HL-60 (cell line): ENCODE data around the gene GNAI1.

Experiments
- DNase-seq, 2 experiments: peaks; one replicate each; pipeline ENCODE4 v3.0.0-alpha.2; 2010 to 2020; ENCODE audit warnings: low read depth in 1 of 2, low spot score in 1 of 2
- H3K27ac ChIP-seq: fragments of 250-450 bp; sonication (Bioruptor Pico); replicated peaks from 2 replicates; pipeline ENCODE4 v1.5.1; 2020; ENCODE audit warnings: mild to moderate bottlenecking, moderate library complexity
- H3K27me3 ChIP-seq: fragments of 250-450 bp; sonication (Bioruptor Pico); 2 replicates; pipeline ENCODE4 v1.5.1; 2021; ENCODE audit warnings: mild to moderate bottlenecking, moderate library complexity; ENCODE audit not compliant: insufficient read depth, poor library complexity, severe bottlenecking
- H3K4me3 ChIP-seq: replicated peaks from 2 replicates; pipeline ENCODE4 v1.5.1; 2011; ENCODE audit warnings: mild to moderate bottlenecking, control low read depth, low read length; ENCODE audit not compliant: insufficient read depth
- CTCF ChIP-seq: IDR thresholded peaks from one replicate; pipeline ENCODE4 v1.5.1; 2011; ENCODE audit warnings: low read length, control low read depth, inconsistent platforms; ENCODE audit not compliant: insufficient read depth
- GABPA ChIP-seq: IDR thresholded peaks from 2 replicates; pipeline ENCODE4 v1.6.1; 2012; ENCODE audit warnings: low read depth
- POLR2AphosphoS5 ChIP-seq: IDR thresholded peaks from 2 replicates; pipeline ENCODE4 v1.6.1; 2012; ENCODE audit warnings: low read depth
- SPI1 ChIP-seq: IDR thresholded peaks from 2 replicates; pipeline ENCODE4 v1.6.1; 2012; ENCODE audit warnings: low read depth, mild to moderate bottlenecking, borderline replicate concordance
- TF ChIP-seq, protein P1 (sequence below): IDR thresholded peaks from 2 replicates; pipeline ENCODE4 v1.6.1; 2012; ENCODE audit warnings: low read depth; ENCODE audit not compliant: insufficient replicate concordance

The GNAI1 gene

DNA sequence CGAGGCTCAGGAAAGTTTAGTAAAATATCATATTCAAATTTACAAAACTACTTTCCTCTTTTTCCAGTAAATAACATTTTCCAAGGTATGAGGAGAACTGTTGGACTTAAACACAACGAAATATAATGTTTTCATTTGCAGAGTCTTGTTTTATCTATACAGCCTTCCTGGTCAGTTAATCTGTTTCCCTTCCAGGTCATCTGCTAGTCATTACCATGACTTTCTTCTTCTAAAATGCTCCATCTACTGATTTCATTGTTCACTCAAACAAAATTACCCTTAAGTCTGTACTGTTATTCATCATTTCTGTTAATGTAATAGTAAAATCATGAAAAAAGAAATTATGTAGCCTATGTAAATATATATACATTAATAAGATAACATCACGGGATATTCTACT is 69.8 kb downstream of the GNAI1 start:
- Histone ChIP-seq H3K4me3 (no peak overlapping the region), H3K27me3 (no peaks in the 10 kb centered on the region), H3K27ac (no peak overlapping the region)
- TF ChIP-seq SPI1 (no peak), CTCF (no peak), GABPA (no peak), POLR2AphosphoS5 (no peak)
- TF ChIP-seq, protein P1, sequence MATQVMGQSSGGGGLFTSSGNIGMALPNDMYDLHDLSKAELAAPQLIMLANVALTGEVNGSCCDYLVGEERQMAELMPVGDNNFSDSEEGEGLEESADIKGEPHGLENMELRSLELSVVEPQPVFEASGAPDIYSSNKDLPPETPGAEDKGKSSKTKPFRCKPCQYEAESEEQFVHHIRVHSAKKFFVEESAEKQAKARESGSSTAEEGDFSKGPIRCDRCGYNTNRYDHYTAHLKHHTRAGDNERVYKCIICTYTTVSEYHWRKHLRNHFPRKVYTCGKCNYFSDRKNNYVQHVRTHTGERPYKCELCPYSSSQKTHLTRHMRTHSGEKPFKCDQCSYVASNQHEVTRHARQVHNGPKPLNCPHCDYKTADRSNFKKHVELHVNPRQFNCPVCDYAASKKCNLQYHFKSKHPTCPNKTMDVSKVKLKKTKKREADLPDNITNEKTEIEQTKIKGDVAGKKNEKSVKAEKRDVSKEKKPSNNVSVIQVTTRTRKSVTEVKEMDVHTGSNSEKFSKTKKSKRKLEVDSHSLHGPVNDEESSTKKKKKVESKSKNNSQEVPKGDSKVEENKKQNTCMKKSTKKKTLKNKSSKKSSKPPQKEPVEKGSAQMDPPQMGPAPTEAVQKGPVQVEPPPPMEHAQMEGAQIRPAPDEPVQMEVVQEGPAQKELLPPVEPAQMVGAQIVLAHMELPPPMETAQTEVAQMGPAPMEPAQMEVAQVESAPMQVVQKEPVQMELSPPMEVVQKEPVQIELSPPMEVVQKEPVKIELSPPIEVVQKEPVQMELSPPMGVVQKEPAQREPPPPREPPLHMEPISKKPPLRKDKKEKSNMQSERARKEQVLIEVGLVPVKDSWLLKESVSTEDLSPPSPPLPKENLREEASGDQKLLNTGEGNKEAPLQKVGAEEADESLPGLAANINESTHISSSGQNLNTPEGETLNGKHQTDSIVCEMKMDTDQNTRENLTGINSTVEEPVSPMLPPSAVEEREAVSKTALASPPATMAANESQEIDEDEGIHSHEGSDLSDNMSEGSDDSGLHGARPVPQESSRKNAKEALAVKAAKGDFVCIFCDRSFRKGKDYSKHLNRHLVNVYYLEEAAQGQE, result no peak
- no peak for DNase-seq

- no peak for DNase-seq
- Histone ChIP-seq H3K27ac (no peak overlapping the region), H3K4me3 (no peak overlapping the region), H3K27me3 (no peaks in the 10 kb centered on the region)
- TF ChIP-seq SPI1 (no peak), CTCF (no peak)
These were observed 70.3 kb downstream of the GNAI1 start for GRCh38 chr7:80204919-80205318.

DNA sequence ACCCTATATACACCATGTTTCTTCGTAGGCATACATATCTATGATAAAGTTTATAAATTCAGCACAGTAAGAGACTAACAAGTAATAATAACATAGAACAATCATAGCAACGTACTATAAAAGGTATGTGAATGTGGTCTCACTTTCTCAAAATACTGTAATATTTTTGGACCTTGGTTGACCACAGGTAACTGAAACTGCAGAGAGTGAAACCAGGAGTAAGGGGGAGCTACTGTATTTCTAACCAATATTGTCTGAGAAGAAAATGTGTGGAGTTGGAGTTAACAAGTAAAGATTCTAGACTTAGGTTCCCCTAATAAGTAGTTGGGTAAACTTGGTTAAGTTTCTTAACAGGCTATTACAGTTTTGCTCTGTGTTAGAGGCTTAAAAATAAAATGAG is 72.1 kb downstream of the GNAI1 start:
- DNase-seq, result no peak
- Histone ChIP-seq H3K27ac (no peak overlapping the region), H3K4me3 (no peak overlapping the region), H3K27me3 (no peaks in the 10 kb centered on the region)
- TF ChIP-seq SPI1, result no peak
- TF ChIP-seq GABPA, result no peak
- TF ChIP-seq POLR2AphosphoS5, result no peak
- TF ChIP-seq, protein P1, result no peak
- TF ChIP-seq CTCF, result no peak

GRCh38 chr7:80207501-80207900 is 72.9 kb downstream of the GNAI1 start:
- H3K4me3 ChIP-seq, result no peak overlapping the region
- DNase-seq, result no peak
- no peak overlapping the region for H3K27ac ChIP-seq
- no peaks in the 10 kb centered on the region for H3K27me3 ChIP-seq
- TF ChIP-seq GABPA, result no peak
- TF ChIP-seq POLR2AphosphoS5, result no peak
- TF ChIP-seq, protein P1, result no peak
- TF ChIP-seq SPI1, result no peak
- no peak for TF ChIP-seq CTCF
